ENCODE results near the gene CARD8.
A peak's percentile ranks its signal among the peaks of the same experiment; 100 is the strongest.
"Not testable (repeated sequence)": the region's sequence is repeated elsewhere in the genome, so short reads cannot be mapped to it uniquely, and the experiment has no call there.

CARD8 gene

GRCh38 chr19:48255376-48256303 lies at the start of gene CARD8:
Gene CARD8 (minus strand): TSS chr19:48255912. CDS start chr19:48241020, 14,892 bp downstream.
- DNase-seq, result peak; percentile 68 to 90

DNA sequence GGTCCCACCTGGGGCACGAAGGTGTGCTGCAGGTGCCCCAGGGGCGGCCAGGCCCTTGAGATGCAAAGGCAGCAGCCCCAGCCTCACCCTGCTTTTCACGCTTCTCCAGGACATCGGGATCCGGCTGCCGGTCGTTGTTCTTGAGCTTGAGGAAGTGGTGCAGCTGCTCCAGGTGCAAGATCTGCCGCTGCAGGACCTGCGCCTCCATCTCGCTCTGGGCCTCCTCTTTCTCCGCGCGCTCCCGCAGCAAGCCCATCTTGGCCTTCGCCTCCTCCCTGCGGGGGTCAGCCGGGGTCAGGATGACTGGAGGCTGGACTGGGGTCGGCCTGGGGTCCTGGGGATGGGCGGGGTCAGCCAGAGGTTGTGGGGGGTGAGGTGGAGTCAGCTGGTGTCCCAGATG lies 48.2 kb upstream of the CARD8 start:
- DNase-seq, result no peak

DNA sequence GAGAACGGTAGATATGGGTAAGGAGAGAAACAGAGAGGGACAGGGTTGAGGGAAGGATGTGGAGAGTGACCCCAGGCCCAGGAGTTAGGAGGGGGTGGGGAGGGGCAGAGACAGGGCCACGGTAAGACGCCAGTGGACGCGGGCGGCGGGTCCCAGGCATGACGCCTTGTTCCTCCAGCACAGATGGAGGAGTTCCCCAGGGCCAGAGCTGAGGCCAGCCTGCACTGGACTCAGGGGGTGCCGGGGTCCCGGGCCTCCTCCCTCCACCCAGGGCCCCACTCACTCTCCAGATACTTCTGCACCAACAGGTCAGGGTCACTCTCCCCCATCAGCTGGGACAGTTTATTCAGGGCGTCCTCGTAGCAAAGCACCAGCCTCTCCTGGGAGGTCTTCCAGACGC lies 47.7 kb upstream of the CARD8 start:
- no peak for DNase-seq

DNA sequence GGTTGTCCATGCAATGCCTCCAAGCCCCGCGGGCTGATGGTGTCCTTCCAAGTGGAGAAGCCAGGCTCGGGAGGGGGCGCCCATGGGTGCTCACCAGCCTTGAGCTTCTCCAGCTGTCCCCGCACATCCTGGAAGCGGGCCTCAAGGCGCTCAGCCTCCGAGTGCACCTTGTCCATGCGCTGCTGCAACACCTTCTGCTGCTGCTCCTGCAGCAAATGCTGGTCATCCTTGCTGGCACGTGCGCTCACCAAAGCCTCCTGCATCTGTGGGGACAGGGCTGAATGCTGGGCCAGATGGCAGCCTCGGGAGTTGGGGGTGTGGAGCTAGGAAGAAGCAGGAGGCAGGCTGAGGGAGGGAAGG lies 46.9 kb upstream of the CARD8 start:
- DNase-seq, result no peak

GRCh38 chr19:48301886-48302599 lies 46.3 kb upstream of the CARD8 start:
- no peak for DNase-seq

DNA sequence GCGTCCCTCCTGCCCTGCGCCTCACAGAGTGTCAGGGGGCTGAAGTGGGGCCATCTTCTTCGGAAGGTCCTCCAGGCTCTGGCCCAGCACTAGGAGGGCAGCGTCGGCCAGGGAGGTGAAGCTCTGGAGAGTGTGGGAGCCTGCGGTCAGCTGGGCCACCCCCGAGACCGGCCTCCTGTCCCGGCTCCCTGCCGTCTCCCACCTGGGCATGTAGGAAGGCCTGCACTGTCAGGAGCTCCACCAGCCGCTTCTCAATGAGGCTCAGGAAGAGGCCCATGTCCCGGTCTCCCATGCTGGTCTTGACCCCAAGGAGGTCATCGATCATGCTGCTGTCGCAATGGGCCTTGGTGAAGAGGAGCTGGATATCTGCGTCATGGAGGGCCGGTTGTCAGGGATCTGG lies 42.3 kb upstream of the CARD8 start:
- no peak for DNase-seq

GRCh38 chr19:48296963-48297734 lies 41.4 kb upstream of the CARD8 start:
- no peak for DNase-seq

GRCh38 chr19:48295458-48295857 lies 39.7 kb upstream of the CARD8 start:
- DNase-seq, result no peak

DNA sequence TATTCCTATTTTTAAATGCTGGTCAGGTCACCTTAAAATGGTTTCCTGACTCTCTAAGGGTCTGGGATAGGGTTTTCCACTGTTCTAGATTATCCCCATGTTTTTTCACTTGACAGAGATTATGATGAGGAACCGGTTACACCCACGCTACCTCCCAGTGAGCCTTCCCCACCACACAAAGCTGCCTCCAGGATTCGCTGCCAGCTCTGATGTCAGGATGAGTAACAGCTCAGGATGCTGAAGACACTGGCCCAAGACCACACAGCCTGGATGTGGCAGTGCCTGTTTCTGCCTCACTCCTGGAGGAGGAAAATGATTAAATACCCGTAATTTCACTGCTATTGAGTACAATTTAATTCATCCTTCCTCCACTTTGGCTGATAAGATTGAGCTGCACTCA lies 37.1 kb upstream of the CARD8 start:
- no peak for DNase-seq

GRCh38 chr19:48291489-48291815 lies 35.7 kb upstream of the CARD8 start:
- DNase-seq, result not testable (repeated sequence)

GRCh38 chr19:48290771-48291488 lies 35.2 kb upstream of the CARD8 start:
- peak; percentile 22 to 34 for DNase-seq

GRCh38 chr19:48290401-48290770 lies 34.7 kb upstream of the CARD8 start:
- DNase-seq, result no peak

GRCh38 chr19:48287748-48288147 lies 32.0 kb upstream of the CARD8 start:
- no peak for DNase-seq

- DNase-seq, result no peak
These were observed 29.2 kb upstream of the CARD8 start for GRCh38 chr19:48284896-48285295.

DNA sequence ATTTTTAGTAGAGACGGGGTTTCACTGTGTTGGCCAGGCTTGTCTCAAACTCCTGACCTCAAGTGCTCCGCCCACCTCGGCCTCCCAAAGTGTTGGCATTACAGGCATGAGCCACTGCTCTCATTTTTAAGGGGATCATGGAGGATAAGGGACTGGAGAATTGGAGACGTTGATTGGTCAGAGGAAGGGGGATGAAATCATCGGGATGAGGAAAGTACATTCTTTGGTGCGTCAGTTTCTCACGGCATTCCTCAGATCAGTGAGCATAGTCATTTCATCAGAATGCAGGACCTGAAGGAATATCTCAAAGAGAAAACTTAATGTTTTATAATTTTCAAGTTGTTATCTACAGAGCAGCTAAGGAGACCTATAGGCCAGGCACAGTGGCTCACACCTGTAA lies 28.2 kb upstream of the CARD8 start:
- DNase-seq, result no peak

GRCh38 chr19:48279747-48280146 lies 24.0 kb upstream of the CARD8 start:
- DNase-seq, result no peak

GRCh38 chr19:48274938-48275337 lies 19.2 kb upstream of the CARD8 start:
- no peak for DNase-seq

DNA sequence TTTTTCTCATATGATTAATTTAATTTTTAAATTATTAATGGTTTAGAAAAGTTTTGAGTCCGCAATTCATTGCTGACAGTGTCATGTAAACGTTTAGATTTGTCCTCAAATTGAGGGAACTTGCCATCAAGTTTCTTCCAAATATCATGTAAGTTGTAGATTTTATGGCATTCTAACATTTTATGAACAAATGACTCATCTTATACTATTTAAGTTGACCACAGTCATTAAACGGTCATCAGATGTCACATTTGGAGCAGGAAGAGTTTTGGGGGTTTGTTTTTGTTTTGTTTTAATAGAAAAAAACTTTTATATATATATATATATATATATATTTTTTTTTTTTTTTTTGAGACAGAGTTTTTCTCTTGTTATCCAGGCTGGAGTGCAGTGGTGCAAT lies 18.5 kb upstream of the CARD8 start:
- no peak for DNase-seq

- no peak for DNase-seq
These were observed 15.9 kb upstream of the CARD8 start for GRCh38 chr19:48271531-48272151.

DNA sequence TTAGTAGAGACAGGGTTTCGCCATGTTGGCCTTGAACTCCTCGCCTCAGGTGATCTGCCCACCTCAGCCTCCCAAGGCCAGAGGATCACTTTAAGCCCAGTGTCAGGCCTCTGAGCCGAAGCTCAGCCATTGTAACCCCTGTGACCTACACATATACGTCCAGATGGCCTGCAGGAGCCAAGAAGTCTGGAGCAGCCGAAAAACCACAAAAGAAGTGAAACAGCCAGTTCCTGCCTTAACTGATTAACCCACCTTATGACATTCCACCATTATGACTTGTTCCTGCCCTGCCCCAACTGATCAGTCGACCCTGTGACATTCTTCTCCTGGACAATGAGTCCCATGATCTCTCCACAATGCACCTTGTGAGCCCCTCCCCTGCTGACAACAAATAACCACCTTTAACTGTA lies 13.9 kb upstream of the CARD8 start:
- not testable (repeated sequence) for DNase-seq

DNA sequence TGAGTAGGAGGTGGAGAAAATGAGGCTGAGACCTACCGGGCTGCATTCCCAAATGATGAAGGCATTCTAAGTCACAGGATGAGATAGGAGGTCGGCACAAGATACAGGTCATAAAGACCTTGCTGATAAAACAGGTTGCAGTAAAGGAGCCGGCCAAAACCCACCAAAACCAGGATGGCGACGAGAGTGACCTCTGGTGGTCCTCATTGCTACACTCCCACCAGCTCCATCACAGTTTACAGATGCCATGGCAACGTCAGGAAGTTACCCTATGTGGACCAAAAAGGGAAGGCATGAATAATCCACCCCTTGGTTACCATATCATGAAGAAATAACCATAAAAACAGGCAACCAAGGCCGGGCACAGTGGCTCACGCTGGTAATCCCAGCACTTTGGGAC lies 9.6 kb upstream of the CARD8 start:
- DNase-seq, result not testable (repeated sequence)

DNA sequence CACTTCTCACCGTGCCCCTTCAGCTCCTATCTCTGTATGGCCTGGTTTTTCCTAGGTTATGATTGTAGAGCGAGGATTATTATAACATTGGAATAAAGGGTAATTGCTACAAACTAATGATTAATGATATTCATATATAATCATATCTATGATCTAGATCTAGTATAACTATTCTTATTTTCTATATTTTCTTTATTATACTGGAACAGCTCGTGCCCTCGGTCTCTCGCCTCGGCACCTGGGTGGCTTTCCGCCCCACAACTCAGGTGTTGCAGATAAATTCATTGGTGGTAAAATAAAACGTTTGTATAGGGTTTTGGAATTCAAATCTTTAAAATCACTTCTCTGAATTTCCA lies 4.6 kb upstream of the CARD8 start:
- not testable (repeated sequence) for DNase-seq

DNA sequence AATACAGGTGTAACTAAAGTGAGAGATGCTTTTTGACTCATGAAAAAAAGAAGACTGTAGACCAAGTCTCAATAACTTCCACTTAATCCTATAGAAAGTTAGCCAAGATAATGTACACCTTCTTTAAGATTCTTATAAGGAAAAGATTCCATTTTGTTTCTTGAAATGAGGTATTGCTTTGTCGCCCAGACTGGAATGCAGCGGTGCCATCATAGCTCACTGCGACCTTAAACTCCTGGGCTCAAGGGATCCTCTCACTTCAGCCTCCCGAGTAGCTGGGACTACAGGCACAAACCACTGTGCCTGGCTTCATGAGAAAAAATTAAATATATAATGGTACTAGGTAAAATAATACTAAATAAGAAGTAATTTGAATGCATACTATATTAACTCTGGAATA lies 3.3 kb upstream of the CARD8 start:
- not testable (repeated sequence) for DNase-seq
